HepG2 (cell line): ENCODE data around the gene HPDL. TPM values are rescaled to one million over a fixed set of nuclear protein-coding genes. Genes with fewer than 3 reads are reported as not detected.

Experiments
- ATAC-seq: fragments of 200-7000 bp; cut with Tn5 transposase; 3 replicates; pipeline ENCODE4 v1.9.1; 2020; ENCODE audit warnings: mild to moderate bottlenecking, moderate library complexity
- BruUV-seq: library from RNA; stranded (reverse); fragments of 400-500 nt; replicated peaks from 2 replicates; lab custom pipeline; 2021; lab: Mats Ljungman, UMichigan
- CTCF ChIA-PET: fragments of 300-600 bp; formaldehyde crosslinking; extraction: SDS; loops from one replicate; lab custom pipeline; 2021; ENCODE audit warnings: low total read pairs, inconsistent platforms, low intra/inter-chr PET ratio; lab: Yijun Ruan, JAX
- POLR2A ChIA-PET: fragments of 350-600 bp; sonication (Branson Sonifier 250); formaldehyde crosslinking; loops from one replicate; lab custom pipeline; 2020; ENCODE audit warnings: antibody characterized with exemption, inconsistent platforms; lab: Yijun Ruan, JAX
- DNase-seq: peaks from one replicate; pipeline ENCODE4 v3.0.0-alpha.2; 2015; ENCODE audit warnings: low spot score
- FAIRE-seq: peaks from 3 replicates; lab custom pipeline; 2011; peaks lifted over from hg19 to GRCh38; lab: Jason Lieb, UNC
- H2AFZ ChIP-seq: one replicate; pipeline ENCODE4 v1.6.1; 2011; ENCODE audit warnings: low read length, inconsistent platforms
- H3K27ac ChIP-seq: fragments of 300-600 bp; 3 replicates; pipeline ENCODE4 v1.8.0; 2011; ENCODE audit warnings: mixed run types, mild to moderate bottlenecking, mixed read lengths, low read length, inconsistent platforms; ENCODE audit not compliant: insufficient read depth; ENCODE audit errors: extremely low read length
- H3K27me3 ChIP-seq, 2 experiments: fragments of 200-600 bp in 1 of 2; 2 replicates in 1 of 2; 3 replicates in 1 of 2; pipeline versions ENCODE4 v1.6.0 to v1.8.0; 2011; ENCODE audit warnings: low read length in 2 of 2, mild to moderate bottlenecking in 2 of 2, moderate library complexity in 2 of 2, inconsistent platforms in 1 of 2; ENCODE audit not compliant: insufficient read depth in 2 of 2, control insufficient read depth in 1 of 2
- H3K36me3 ChIP-seq, 2 experiments: fragments of 200-600 bp in 1 of 2; replicated peaks in 1 of 2; 2 replicates in 1 of 2; 3 replicates in 1 of 2; pipeline versions ENCODE4 v1.5.1 to v1.8.0; 2011; ENCODE audit warnings: low read length in 2 of 2, inconsistent platforms in 1 of 2; ENCODE audit not compliant: insufficient read depth in 2 of 2, control insufficient read depth in 1 of 2
- H3K4me1 ChIP-seq: 2 replicates; pipeline ENCODE4 v1.5.1; 2012; ENCODE audit warnings: low read length, inconsistent platforms; ENCODE audit not compliant: insufficient read depth
- H3K4me2 ChIP-seq: 2 replicates; pipeline ENCODE4 v1.6.0; 2011; ENCODE audit warnings: low read depth, low read length, inconsistent platforms
- H3K4me3 ChIP-seq, 3 experiments: fragments of 200-600 bp in 1 of 3; sonication (generic), shearing (Covaris generic) in 1 of 3; replicated peaks in 1 of 3; 2 replicates each; pipeline ENCODE4 v1.5.1; 2011 to 2016; ENCODE audit warnings: low read length in 3 of 3, inconsistent platforms in 2 of 3, low read depth in 2 of 3, mild to moderate bottlenecking in 2 of 3, control low read depth in 1 of 3, mixed read lengths in 1 of 3; ENCODE audit not compliant: insufficient read depth in 1 of 3
- H3K79me2 ChIP-seq: one replicate; pipeline ENCODE4 v1.6.1; 2011; ENCODE audit warnings: low read length, inconsistent platforms; ENCODE audit not compliant: insufficient read depth
- H3K9ac ChIP-seq: 2 replicates; pipeline ENCODE4 v1.6.0; 2011; ENCODE audit warnings: mild to moderate bottlenecking, low read depth, low read length, inconsistent platforms; ENCODE audit not compliant: insufficient read depth
- H3K9me3 ChIP-seq: 2 replicates; pipeline ENCODE4 v1.5.1; 2012; ENCODE audit warnings: mild to moderate bottlenecking, low read length
- H4K20me1 ChIP-seq: 2 replicates; pipeline ENCODE4 v1.6.0; 2011; ENCODE audit warnings: inconsistent platforms, mild to moderate bottlenecking, low read length, moderate library complexity; ENCODE audit not compliant: insufficient read depth
- CEBPB ChIP-seq: IDR thresholded peaks from 2 replicates; pipeline ENCODE4 v1.6.1; 2011; ENCODE audit warnings: low read depth, low read length, improper control_type of control experiment, borderline replicate concordance
- LCORL ChIP-seq, 2 experiments: fragments of 450-650 bp in 1 of 2; sonication (generic) in 1 of 2; formaldehyde crosslinking in 1 of 2; IDR thresholded peaks; 2 replicates each; pipeline versions ENCODE4 v1.5.0 to v1.6.1; 2017 to 2020; ENCODE audit warnings: antibody characterized with exemption in 1 of 2, missing genetic modification reagents in 1 of 2
- PRMT3 ChIP-seq: sonication (generic); formaldehyde crosslinking; IDR thresholded peaks from 2 replicates; pipeline ENCODE4 v1.8.1; 2022; ENCODE audit warnings: low read depth, mild to moderate bottlenecking, moderate library complexity, missing genetic modification reagents, borderline replicate concordance
- RBM39 ChIP-seq: fragments of 200-400 bp; formaldehyde crosslinking; IDR thresholded peaks from one replicate; pipeline ENCODE4 v1.6.1; 2018; ENCODE audit warnings: antibody characterized with exemption, mild to moderate bottlenecking, low read depth, low read length; ENCODE audit not compliant: poor library complexity, severe bottlenecking
- TEAD2 ChIP-seq: sonication (generic); formaldehyde crosslinking; IDR thresholded peaks from 2 replicates; pipeline ENCODE4 v1.9.0; 2021; ENCODE audit warnings: missing genetic modification reagents
- ZNF337 ChIP-seq: sonication (generic); formaldehyde crosslinking; IDR thresholded peaks from 2 replicates; pipeline ENCODE4 v1.5.1; 2020; ENCODE audit warnings: missing genetic modification reagents, low read depth, mild to moderate bottlenecking, borderline replicate concordance
- ZNF652 ChIP-seq: IDR thresholded peaks from 2 replicates; pipeline ENCODE4 v1.6.1; 2016; ENCODE audit warnings: low read depth, borderline replicate concordance
- ZNF790 ChIP-seq: sonication (generic); formaldehyde crosslinking; IDR thresholded peaks from 2 replicates; pipeline ENCODE4 v1.8.0; 2022; ENCODE audit warnings: missing genetic modification reagents, mild to moderate bottlenecking, borderline replicate concordance
- WGBS: methylation state at CpG from one replicate; pipeline ENCODE4 v1.1.6; 2017; ENCODE audit warnings: low lambda C conversion rate; 5-methylcytosine and 5-hydroxymethylcytosine counted together
- in situ Hi-C: cut with HindIII; loops from 2 replicates; pipeline ENCODE4 v1.10.0; 2017; ENCODE audit warnings: low pct_unique_long_range_greater_than_20kb; ENCODE audit not compliant: extremely low pct_ligation_motif_present
- intact Hi-C: fragments of 100-400 bp; cut with micrococcal nuclease; formaldehyde crosslinking; loops from one replicate; pipeline ENCODE4 v1.10.0; 2022; ENCODE audit not compliant: unreplicated experiment
- polyA plus RNA-seq, 8 experiments: library from polyadenylated mRNA; depleted of rRNA in 3 of 8; stranded (reverse) in 7 of 8; unstranded in 1 of 8; fragments of >200 nt; fragmentation: Illumina TruSeq in 4 of 8; extraction: Trizol in 4 of 8; gene quantifications; 2 replicates each; pipeline versions ENCODE4 v1.2.1 to v1.2.3, GENCODE V29; 2011 to 2016; ENCODE audit warnings: low read depth in 4 of 8, missing spikeins in 1 of 8, mixed read lengths in 1 of 8; ENCODE audit not compliant: insufficient read depth in 1 of 8
- total RNA-seq, 5 experiments: library from RNA; depleted of rRNA; stranded (reverse); fragments of >200 nt; fragmentation: Illumina TruSeq; extraction: Trizol; gene quantifications; 2 replicates each; pipeline ENCODE4 v1.2.3, GENCODE V29; 2016; ENCODE audit warnings: low read depth in 1 of 5
- TF ChIP-seq, protein P1 (sequence below): sonication (generic); formaldehyde crosslinking; conservative IDR thresholded peaks from 2 replicates; pipeline ENCODE4 v1.4.0; 2020; ENCODE audit warnings: mild to moderate bottlenecking, missing genetic modification reagents, moderate library complexity

HPDL gene
- total and polyA plus RNA-seq, 2 of the 13 experiments (the other 11 are each of a cell fraction or from before 2014, with no cell fraction given): not detected

DNA sequence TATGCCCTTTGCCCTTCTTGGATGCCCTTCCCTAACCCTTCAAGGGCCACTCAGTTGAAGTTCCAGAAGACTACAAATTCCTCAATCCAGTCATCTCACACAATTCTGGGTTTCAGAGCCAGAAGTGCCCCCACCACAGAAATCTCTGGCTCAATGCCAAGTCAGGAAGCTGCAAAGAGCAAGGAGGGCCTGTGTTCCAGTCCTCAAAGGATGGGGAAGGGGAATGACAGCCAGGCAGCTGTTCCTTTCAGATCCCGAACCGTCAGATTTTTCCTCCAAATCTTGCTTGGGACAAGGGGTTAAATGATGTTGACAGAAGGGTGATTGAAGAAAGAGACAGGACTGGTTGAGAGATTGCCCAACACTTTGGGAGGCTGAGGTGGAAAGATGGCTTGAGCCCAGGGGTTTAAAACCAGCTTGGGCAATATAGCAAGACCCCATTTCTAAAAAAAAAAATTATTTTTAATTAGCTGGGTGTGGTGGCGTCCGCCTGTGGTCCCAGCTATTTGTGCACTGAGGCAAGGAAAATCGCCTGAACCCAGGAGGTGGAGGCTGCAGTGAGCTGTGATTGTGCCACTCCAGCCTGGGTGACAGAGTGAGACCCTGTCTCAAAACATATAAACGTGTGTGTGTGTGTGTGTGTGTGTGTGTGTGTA lies 716 bp upstream of the HPDL start:
- in situ Hi-C loops: no loop called here
- FAIRE-seq: no peak
- 68% methylated on average over 6 of the region's 6 CpGs for WGBS
- BruUV-seq: no TSS peak
- no peaks in the 10 kb centered on the region for H4K20me1 ChIP-seq
- H3K4me2 ChIP-seq: no peak overlapping the region
- H2AFZ ChIP-seq: no peak overlapping the region
- POLR2A ChIA-PET: no interaction called here
- TF ChIP-seq ZNF337 (no peak), ZNF790 (CRISPR knock-in tag) (no peak), CEBPB (peak; percentile 49; the same call in 1 of the 2 replicates), LCORL (IDR thresholded peaks at IDR 0.05) (peak; percentile 80; the same call in 1 of the 2 replicates), LCORL (CRISPR knock-in tag; IDR thresholded peaks at IDR 0.05) (no peak), ZNF652 (CRISPR knock-in tag) (0 out of 2 replicates have a peak, but pooled peaks have one; percentile 12)
- CTCF ChIA-PET: no interaction called here
- no peak for ATAC-seq
- peaks cover 0 to 12% of the 10 kb centered on the region in 2 experiments; a peak in 2 of 5 replicates for H3K36me3 ChIP-seq
- H3K9me3 ChIP-seq: no peaks in the 10 kb centered on the region
- no peak overlapping the region for H3K9ac ChIP-seq
- peaks cover 7% of the 10 kb centered on the region for H3K4me1 ChIP-seq
- no peak for DNase-seq
- intact Hi-C loops: no loop called here
- H3K27me3 ChIP-seq: no peaks in the 10 kb centered on the region
- no peaks in the 10 kb centered on the region for H3K79me2 ChIP-seq
- H3K27ac ChIP-seq: no peak overlapping the region
- no peak overlapping the region for H3K4me3 ChIP-seq

DNA sequence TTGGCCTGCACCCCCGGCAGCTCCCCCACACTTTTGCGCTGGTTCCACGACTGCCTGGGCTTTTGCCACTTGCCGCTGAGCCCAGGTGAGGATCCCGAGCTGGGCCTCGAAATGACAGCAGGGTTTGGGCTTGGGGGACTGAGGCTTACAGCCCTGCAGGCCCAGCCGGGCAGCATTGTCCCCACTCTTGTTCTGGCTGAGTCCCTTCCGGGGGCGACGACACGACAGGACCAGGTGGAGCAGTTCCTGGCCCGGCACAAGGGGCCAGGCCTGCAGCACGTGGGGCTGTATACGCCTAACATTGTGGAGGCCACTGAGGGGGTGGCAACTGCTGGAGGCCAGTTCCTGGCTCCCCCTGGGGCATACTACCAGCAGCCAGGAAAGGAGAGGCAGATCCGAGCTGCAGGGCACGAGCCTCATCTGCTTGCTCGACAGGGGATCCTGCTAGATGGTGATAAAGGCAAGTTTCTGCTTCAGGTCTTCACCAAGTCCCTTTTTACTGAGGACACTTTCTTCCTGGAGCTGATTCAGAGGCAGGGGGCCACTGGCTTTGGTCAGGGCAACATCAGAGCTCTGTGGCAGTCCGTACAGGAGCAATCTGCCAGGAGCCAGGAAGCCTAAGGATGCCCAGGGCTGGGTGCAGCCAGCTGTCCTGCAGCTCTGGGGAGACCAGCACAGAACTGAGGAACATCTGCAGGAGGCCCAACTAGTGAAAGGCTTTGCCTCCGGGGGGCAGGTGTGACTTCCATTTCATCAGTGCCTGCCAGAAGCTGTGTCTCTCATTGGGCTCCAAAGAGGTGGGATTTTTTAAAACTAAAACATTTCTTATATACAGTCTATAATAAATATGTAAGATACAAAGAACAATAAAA lies 1.2 kb downstream of the HPDL start:
- intact Hi-C loops: no loop called here
- peaks cover 2 to 26% of the 10 kb centered on the region in 2 experiments; a peak in 4 of 5 replicates for H3K36me3 ChIP-seq
- H3K9me3 ChIP-seq: no peaks in the 10 kb centered on the region
- POLR2A ChIA-PET: interaction anchor here (2.4 kb wide), 1 partner anchor 12 kb away, joined by 13 read pairs; the partner anchor contains the start of genes MUTYH and TOE1
- no peak overlapping the region for H3K4me2 ChIP-seq
- WGBS: 89% methylated on average over 10 of the region's 19 CpGs
- FAIRE-seq: no peak
- no peaks in the 10 kb centered on the region for H3K79me2 ChIP-seq
- in situ Hi-C loops: no loop called here
- no peak overlapping the region for H3K9ac ChIP-seq
- BruUV-seq: no TSS peak
- H3K4me3 ChIP-seq: no peak overlapping the region
- peak; percentile 18; the same call in 2 of the 3 replicates for ATAC-seq
- no peak for DNase-seq
- H3K27me3 ChIP-seq: no peaks in the 10 kb centered on the region
- H4K20me1 ChIP-seq: no peaks in the 10 kb centered on the region
- H3K27ac ChIP-seq: no peak overlapping the region
- H3K4me1 ChIP-seq: no peaks in the 10 kb centered on the region; the same call in 1 of the 2 replicates
- H2AFZ ChIP-seq: no peak overlapping the region
- CTCF ChIA-PET: no interaction called here
- TF ChIP-seq RBM39 (no peak), PRMT3 (no peak), TEAD2 (CRISPR knock-in tag) (no peak)
- TF ChIP-seq, protein P1, sequence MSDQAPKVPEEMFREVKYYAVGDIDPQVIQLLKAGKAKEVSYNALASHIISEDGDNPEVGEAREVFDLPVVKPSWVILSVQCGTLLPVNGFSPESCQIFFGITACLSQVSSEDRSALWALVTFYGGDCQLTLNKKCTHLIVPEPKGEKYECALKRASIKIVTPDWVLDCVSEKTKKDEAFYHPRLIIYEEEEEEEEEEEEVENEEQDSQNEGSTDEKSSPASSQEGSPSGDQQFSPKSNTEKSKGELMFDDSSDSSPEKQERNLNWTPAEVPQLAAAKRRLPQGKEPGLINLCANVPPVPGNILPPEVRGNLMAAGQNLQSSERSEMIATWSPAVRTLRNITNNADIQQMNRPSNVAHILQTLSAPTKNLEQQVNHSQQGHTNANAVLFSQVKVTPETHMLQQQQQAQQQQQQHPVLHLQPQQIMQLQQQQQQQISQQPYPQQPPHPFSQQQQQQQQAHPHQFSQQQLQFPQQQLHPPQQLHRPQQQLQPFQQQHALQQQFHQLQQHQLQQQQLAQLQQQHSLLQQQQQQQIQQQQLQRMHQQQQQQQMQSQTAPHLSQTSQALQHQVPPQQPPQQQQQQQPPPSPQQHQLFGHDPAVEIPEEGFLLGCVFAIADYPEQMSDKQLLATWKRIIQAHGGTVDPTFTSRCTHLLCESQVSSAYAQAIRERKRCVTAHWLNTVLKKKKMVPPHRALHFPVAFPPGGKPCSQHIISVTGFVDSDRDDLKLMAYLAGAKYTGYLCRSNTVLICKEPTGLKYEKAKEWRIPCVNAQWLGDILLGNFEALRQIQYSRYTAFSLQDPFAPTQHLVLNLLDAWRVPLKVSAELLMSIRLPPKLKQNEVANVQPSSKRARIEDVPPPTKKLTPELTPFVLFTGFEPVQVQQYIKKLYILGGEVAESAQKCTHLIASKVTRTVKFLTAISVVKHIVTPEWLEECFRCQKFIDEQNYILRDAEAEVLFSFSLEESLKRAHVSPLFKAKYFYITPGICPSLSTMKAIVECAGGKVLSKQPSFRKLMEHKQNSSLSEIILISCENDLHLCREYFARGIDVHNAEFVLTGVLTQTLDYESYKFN (CRISPR knock-in tag): no peak
